ENCODE results near the gene SPNS3.

SPNS3 gene

DNA sequence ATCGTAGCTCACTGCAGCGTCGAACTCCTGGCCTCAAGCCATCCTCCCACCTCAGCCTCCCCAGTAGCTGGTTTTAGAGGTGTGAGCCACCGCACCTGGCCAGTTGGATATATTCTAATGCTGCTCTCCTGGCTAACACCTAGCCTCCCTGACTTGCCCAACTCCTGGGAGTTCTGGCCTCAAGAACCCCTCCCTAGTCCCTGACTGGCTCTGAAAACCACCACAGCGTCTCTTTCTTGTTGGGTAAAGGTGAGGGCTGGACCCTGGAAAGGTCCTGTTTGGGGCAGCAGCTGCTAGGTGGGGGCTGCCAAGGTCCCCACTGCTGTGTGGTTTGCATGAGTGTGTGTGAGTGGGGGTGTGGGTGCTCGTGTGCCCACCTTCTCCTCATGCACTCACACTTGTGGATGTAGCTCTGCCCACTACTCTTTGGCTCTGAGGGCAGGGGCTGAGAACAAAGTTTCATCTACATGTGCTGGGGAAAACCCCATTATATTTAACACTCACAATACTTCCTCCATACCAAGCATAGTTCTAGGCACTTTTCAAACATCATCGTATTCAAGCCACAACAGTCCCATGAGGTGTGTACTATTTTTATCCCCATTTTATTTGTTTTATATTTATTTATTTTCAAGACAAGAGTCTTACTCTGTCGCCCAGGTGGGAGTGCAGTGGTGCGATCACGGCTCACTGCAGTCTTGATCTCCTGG lies 7.1 kb upstream of the SPNS3 start:
- FAIRE-seq = no peak
- DNase-seq (ENCODE audit: insufficient read length, low spot score) = no peak

DNA sequence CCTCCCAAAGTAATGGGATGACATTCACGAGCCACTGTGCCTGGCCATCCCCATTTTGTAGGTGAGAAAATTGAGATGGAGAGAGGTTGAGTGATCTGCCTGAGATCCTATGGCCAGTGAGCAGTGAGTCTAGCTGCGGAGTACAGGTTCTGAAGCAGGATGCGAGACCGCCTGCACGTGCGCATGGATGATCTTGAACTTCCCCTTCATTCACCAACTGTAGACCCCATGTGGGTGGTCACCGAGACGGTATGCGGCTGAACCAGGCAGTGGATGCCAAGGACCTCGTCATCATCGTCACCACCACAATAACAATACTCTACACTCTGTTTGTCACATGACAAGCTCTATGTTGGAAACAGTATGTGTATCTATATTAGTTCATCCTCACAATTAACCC lies 6.2 kb upstream of the SPNS3 start:
- DNase-seq (ENCODE audit: insufficient read length, low spot score) = no peak
- no peak for FAIRE-seq

DNA sequence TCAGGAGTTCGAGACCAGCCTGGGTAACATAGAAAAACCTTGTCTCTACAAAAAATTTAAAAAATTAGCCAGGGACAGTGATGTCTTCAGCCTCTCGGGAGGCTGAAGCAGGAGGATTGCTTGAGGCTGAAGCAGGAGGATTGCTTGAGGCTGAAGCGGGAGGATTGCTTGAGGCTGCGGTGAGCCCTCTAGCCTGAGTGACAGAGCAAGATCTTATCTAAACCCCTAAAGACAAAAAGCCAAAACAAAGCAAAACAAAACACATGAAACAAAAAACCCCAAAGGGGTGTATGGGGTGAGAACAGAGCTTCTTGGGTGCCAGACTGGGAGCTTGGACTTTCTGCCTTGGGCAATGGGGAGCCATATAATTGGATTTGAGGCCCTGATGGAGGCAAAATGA lies 2.6 kb downstream of the SPNS3 start:
- DNase-seq (ENCODE audit: insufficient read length, low spot score) = no peak
- no peak for FAIRE-seq

DNA sequence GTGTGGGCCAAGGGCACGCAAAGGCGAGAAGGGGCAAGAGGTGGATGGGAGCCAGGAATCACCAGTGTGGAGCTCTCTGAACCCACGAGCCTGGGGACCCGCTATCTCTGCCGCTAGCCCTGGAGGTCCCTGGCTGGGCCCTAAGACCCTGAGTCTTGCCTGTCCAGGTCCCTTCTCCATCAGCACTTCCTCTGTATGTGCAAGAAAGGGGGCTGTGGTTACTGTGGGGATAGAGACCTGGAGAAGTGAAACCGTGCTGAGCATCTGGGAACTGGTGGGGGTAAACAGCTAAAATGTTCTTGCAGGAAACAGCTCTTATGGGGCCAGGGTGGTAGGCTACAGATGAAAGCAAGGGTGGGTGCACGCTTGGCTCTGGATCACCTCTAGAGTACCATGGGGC lies 3.1 kb downstream of the SPNS3 start:
- DNase-seq (ENCODE audit: insufficient read length, low spot score) (no peak), FAIRE-seq (no peak)

DNA sequence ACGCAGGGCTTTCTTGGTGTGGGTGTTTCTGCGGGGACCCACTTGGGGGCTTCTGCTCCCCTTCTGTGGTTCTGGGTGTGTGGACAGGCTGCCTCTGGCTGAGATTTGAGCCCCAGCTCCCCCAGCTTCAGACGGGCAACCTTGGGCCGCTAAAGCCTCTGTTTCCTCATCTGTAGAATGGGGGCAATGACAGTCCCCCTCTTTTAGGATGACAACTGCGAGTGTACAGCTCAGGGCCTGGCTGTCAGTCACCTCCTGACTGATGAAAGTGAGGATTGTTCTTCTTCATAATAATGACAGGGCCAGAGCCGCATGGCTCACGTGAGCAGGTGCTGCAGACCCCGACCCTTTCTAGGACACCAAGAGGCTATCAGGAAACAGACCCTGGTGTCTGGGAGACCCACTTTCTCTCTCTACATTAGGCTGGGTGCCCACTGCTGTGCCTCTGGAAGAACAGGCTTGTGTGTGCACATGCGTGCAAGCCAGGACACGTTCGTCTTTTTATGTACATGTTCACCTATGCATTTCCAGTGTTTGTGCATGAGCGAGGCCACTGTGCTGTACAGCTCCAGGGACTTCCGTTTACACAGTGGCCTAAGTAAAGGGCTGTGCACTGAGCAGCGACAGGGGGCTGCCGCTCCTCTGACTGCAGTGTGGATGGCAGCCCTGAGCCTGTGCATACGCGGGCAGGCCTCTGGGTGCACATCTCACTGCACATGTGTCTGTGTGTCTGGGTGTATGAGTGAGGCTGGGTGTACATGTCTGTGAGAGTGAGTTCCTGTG lies 4.6 kb downstream of the SPNS3 start:
- DNase-seq (ENCODE audit: insufficient read length, low spot score) (no peak), FAIRE-seq (no peak)

DNA sequence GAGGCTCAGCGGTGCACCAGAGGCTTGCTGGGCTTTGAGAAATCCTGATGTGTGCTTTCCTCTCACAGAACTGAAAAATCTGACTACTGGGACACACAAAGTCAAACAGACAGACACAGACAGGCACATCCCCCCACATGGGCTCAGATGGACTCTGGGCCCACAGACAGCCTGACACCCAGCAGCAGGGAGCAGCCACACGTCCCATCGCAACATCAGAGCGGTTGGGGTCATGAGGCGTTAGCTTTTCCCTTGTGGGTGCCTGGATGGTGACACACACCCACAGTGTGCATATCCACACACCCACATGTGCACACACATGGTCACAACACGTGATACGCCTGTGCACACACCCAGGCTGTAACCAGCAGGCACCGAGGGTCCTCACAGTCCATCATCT lies 6.3 kb downstream of the SPNS3 start:
- peak; percentile 31 for FAIRE-seq
- DNase-seq (ENCODE audit: insufficient read length, low spot score) = no peak

DNA sequence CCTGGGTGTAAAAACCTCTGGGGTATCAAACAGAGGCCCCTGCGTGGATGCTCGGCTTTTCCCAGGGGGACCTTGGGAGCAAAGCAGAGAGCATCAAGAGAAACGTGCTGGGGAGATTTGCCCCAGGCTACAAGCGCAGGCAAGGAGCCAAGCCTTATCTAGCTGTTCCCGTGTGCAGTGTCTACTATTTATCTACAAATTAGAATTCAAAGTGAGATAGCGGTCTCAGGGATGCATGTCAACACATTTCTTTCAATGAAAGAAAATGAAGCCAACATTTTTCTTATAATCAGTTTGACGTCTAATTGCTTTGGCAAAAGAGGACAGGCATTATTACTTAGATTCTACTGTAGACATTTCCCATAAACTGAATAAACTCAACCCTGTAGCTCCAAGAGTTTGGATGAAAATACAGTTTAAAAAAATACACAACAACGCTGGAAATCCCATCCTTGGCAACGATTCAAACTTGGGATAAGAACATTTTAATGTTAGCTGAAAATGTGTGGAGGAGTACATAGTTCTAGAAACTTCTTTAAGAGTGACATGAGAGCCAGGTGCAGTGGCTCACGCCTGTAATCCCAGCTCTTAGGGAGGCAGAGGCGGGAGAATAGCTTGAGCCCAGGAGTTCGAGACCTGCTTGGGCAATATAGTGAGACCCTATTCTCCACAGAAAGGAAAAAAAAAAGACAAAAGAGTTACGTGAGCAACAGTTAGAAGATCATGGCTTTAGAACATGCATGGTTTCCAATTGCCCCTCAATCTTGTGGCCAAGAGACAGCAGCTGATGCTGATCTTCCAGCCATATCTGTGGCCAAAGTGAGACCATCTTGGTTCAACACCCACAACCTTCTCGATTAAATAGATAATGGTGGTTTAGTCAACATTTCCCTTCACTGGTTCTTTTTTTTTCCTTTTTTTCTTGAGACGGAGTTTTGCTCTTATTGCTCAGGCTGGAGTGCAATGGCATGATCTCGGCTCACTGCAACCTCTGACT lies 7.2 kb downstream of the SPNS3 start:
- FAIRE-seq (no peak), DNase-seq (ENCODE audit: insufficient read length, low spot score) (no peak)

DNA sequence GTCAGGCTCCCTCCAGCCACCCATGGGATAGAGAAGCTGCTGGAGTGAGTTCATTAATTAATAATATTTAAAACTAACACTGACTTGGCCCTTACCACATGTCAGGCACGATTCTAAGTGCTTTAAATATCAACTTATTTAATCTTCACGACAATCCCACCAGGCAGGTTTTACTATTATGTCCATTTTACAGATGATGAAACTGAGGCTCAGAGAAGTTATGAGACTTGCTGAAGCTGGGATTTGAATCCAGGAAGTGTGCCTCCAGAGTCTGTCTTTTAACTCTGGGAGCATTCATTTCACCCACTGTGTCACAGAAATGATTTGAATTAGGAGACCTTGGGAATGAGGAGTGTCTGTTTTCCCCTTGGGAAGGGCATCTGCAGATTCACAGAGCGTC lies 8.8 kb downstream of the SPNS3 start:
- FAIRE-seq (no peak), DNase-seq (ENCODE audit: insufficient read length, low spot score) (no peak)

DNA sequence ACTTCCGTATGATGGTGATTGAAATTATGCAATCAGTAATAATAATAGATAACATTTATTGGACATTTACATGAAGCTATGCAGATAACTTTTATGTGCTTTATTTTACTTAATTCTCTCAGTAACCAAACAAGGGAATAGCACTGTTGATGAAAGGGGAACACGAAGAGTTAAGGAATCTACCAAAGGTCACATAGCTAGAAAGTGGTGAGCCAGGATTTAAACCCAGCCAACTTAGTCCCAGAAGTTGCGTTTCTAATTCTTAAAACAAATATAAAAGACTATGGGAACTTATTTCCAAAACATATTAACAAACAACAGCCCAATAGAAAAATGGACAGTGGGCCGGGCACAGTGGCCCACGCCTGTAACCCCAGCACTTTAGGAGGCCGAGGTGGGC lies 9.7 kb downstream of the SPNS3 start:
- FAIRE-seq = no peak

DNA sequence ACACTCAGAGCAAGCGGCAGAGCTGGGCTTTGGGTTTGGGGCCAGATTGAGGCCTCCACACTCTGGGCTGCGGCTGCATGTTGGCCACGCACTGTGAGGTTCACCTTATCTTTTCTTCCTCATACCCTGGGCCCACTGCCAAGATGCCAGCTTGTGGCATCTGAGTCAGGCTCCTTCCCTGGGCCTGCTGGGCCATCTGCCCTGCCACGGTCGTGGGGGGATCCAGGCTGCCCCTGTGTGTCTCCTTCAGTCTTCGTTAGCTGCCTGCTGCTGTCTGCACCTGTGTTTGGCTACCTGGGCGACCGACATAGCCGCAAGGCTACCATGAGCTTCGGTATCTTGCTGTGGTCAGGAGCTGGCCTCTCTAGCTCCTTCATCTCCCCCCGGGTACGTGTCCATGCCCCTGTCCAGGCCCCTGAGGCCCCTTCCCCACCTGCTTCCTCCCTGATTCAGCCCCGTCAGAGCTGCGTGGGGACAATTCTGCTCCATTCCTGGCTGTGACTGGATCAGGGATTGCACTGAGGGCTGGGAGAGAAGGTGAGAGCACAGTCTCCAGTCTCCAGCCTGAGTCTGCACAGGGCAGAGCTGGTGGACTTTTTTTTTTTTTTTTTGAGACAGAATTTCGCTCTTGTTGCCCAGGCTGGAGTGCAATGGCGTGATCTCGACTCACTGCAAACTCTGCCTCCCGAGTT lies 11.2 kb downstream of the SPNS3 start:
- DNase-seq (ENCODE audit: insufficient read length, low spot score) (peak; percentile 42), FAIRE-seq (no peak)

More for the DNA sequence above, 9.7 kb downstream of the SPNS3 start:
- no peak for DNase-seq (ENCODE audit: insufficient read length, low spot score)

DNA sequence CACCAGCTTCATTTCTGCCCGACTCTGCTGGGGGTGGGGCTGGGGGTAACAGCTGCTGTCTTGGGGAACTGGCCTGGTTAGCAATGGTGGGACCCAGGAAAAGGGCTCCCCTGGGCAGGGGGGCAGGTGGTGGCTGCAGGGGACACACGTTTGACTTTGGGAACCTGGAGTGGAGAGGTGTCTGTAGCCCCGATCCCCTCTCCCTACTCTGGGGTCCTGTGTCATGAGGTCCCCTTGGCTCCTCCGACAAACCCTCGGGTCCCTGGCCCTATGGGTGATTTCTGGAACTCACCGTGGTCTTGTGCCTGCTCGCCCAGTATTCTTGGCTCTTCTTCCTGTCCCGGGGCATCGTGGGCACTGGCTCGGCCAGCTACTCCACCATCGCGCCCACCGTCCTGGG lies 12.0 kb downstream of the SPNS3 start:
- FAIRE-seq = no peak
- DNase-seq (ENCODE audit: insufficient read length, low spot score) = no peak

DNA sequence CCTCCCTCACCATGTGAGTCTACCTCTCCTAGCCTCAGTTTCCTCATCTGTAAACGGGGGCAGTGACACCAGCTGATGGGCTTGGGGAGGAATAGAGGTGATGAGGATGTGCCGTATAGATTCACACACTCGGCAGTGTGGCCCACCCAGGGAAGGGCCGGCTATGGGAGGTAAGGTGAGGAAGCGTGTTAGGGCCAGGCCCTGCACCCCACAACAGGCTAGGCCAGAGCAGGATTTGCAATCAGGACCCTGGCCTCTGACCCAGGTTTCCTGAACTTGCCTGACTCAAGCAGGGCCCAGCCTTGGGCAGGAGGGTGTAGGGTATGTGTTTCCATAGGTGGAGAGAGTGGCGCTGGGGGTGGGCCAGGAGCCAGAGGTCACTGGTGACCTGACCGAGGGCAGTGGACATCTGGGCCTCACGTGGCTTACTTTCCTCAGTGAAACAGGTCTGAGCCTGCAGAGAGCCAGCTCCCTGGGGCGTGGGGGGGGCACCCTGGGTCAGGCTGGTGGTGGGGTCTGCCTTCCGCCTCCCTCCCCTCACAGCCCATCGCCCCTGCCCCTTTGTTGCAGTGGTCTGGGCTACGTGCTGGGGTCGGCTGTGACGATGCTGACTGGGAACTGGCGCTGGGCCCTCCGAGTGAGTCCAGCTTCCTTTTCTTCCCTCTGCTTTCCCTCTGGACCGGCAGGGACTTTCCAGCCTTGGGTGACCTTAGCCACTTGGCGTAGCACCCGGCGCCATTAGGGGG lies 12.8 kb downstream of the SPNS3 start:
- DNase-seq (ENCODE audit: insufficient read length, low spot score) (no peak), FAIRE-seq (peak; percentile 13)

DNA sequence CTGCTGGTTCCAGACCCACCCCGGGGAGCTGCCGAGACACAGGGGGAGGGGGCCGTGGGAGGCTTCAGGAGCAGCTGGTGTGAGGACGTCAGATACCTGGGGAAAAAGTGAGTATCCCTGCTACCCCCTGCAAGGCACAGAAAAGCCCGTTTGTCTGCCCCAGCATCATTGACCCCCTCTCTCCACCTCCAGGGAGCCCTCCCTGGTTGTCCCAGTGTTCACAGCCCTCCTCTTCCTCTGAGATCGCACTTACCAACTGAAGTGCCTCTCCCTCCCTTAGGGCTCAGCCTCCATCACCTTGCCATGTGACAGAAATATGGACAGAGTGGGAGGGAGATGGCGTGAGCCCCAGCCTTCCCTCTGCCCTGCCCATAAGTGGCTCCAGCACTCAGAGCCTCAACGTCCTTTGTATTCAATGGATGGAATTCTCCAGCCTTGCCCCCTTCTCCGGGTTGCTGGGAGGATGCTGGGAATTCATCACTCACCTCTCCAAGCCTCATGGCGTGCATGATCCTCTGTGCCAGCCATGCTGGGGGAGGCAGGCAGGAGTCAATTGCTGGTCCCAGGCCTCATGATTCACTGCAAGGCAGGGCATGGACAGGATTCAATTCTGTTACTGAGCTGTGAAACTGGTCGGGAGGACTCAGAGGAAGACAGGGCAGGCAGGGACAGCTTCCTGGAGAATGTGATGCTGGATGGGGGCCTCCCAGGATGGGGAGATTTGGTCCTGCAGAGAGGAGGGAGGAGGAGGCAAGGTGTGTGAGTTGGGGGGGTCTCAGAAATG lies 14.6 kb downstream of the SPNS3 start:
- FAIRE-seq (peak; percentile 44), DNase-seq (ENCODE audit: insufficient read length, low spot score) (no peak)

DNA sequence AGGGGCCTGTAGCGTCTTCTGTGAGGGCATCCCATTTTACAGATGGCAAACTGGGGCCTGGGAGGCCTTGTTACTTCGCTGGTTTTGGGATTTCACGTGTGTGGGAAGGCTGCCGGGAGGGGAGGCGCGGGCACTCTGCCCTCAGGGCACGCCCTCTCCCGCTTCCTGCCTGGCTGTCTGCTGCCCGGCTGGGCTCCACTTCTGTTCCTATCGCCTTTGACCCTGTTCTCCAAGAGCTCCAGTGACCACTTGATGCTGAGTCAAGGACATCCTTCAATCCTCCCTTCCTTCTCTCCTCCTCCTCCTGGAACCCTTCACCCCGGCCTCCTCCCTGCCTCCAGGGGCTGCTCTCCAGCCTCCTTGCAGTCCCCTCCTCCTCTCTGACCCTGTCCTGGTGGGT lies 16.0 kb downstream of the SPNS3 start:
- no peak for FAIRE-seq
- no peak for DNase-seq (ENCODE audit: insufficient read length, low spot score)

DNA sequence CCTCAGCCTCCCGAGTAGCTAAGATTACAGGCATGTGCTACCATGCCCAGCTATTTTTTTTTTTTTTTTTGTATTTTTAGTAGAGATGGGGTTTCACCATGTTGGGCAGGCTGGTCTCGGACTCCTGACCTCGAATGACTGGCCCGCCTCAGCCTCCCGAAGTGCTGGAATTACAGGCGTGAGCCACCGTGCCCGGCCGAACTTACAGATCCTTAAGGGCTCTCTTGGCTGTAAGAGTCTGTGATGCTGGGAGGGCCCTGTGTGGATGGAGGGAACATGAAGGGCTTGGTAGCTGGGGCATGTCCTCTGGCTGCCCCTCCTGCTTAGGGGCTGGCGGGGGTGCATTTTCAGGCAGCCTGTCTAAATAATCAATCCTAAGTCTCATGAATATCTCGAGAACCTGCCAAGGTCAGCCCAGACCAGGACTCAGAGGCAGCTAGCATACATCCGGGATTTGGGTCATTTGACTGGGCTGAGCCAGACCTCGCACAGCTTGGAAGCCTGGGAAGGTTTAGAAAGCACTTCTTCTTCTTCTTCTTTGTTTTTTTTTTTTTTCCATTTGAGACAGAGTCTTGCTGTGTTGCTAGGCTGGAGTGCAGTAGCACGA lies 17.1 kb downstream of the SPNS3 start:
- DNase-seq (ENCODE audit: insufficient read length, low spot score) = no peak
- no peak for FAIRE-seq

DNA sequence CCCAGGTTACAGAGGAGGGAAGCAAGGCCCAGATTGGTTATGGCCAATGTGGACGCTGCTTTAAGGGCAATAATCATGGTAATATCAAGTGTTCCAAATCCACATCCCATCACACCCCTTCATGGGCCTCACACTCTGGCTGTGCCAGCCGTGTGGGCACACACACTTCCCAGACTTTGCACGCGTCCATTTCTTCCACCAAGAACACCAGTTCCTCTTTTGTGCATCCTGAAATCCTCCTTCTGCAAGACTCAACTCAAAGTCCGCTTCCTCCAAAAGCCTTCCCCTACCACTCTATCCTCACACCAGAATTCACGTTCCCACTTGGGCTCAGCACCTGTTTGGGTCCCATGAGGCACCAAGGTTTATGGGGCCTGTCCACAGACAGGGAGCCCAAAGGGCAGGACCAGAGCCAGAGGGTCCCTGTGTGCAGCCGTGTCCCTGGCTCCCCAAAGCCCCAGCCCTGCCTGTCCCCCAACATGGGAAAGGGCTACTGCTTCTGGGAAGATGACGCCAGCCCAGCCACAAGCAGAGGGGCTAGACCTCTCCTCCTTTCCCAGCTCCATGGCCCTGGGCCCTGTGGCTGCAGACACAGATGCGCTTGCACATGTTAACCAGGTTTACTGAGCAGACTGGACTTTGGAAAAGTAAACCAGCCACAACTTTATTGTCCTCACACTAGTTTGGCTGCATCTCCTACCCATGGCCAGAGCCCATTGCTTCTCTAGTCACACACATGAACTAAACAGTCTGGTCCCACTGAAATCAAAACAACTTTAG lies 20.3 kb downstream of the SPNS3 start:
- FAIRE-seq (no peak), DNase-seq (ENCODE audit: insufficient read length, low spot score) (no peak)

DNA sequence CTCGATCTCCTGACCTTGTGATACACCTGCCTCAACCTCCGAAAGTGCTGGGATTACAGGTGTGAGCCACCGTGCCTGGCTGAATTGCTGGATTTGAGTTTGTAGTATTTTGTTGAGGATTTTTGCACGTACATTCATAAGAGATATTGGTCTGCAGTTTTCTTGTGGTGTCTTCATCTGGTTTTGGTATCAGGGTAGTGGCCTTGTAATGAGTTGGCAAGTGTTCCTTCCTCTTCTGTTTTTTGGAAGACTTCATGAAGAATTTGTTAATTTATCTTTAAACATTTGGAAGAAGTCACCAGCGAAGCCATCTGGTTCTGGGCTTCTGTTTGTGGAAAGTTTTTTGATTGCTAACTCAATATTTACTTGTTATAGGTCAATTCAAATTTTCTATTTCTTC lies 26.9 kb downstream of the SPNS3 start:
- FAIRE-seq = no peak
- no peak for DNase-seq (ENCODE audit: insufficient read length, low spot score)

Data from HTR-8/SVneo (cell line).